ENCODE results near the gene MTO1. TPM values are rescaled to one million over a fixed set of nuclear protein-coding genes. Genes with fewer than 3 reads are reported as not detected.
"Not testable (repeated sequence)": the region's sequence is repeated elsewhere in the genome, so short reads cannot be mapped to it uniquely, and the experiment has no call there.

MTO1 gene
- total and polyA plus RNA-seq, 7 donors = 15.9 to 25.9 (median 20.2) TPM

DNA sequence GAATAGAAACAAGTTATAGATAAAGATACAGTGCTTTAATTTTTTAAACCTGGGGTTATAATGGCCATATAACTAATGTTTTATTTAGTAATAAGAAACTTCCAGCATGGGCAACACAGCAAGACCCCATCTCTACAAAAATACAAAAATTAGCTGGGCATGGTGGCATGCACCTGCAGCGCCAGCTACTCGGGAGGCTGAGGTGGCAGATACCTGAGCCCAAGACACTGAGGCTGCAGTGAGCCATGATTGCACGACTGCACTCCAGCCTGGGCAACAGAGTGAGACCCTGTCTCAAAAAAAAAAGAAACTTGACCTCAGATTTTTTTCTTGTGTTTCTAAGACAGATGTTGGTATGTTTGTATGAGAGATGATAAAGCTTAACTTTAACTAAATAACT lies 36.4 kb downstream of the MTO1 start:
- Histone ChIP-seq H3K27ac (no peak overlapping the region), H3K4me3 (no peak overlapping the region), H3K9me3 (no peaks in the 10 kb centered on the region), H3K27me3 (ENCODE audit: insufficient read depth in 3 of 3, low read length in 2 of 3) (no peaks in the 10 kb centered on the region), H3K36me3 (ENCODE audit: insufficient read depth in 1 of 2, low read depth in 1 of 2) (peaks cover 8 to 93% of the 10 kb centered on the region in 2 donors), H3K4me1 (no peaks in the 10 kb centered on the region)
- 95 to 100% (median 95%) methylated on average over 3 of the region's 3 CpGs for WGBS, 3 donors
- DNase-seq (no peak), ATAC-seq (no peak)
- TF ChIP-seq, protein P1, sequence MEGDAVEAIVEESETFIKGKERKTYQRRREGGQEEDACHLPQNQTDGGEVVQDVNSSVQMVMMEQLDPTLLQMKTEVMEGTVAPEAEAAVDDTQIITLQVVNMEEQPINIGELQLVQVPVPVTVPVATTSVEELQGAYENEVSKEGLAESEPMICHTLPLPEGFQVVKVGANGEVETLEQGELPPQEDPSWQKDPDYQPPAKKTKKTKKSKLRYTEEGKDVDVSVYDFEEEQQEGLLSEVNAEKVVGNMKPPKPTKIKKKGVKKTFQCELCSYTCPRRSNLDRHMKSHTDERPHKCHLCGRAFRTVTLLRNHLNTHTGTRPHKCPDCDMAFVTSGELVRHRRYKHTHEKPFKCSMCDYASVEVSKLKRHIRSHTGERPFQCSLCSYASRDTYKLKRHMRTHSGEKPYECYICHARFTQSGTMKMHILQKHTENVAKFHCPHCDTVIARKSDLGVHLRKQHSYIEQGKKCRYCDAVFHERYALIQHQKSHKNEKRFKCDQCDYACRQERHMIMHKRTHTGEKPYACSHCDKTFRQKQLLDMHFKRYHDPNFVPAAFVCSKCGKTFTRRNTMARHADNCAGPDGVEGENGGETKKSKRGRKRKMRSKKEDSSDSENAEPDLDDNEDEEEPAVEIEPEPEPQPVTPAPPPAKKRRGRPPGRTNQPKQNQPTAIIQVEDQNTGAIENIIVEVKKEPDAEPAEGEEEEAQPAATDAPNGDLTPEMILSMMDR (IDR thresholded peaks at IDR 0.05) = no peak
- intact Hi-C loops (cut with DNase I) = no loop called here

GRCh38 chr6:73503027-73503772 lies 41.7 kb downstream of the MTO1 start:
- peaks cover 8 to 61% of the 10 kb centered on the region in 2 donors for H3K36me3 ChIP-seq (ENCODE audit: insufficient read depth in 1 of 2, low read depth in 1 of 2)
- TF ChIP-seq, protein P1 (IDR thresholded peaks at IDR 0.05) = no peak
- H3K4me3 ChIP-seq = no peak overlapping the region
- no peaks in the 10 kb centered on the region for H3K4me1 ChIP-seq
- intact Hi-C loops (cut with DNase I) = no loop called here
- no peaks in the 10 kb centered on the region for H3K27me3 ChIP-seq (ENCODE audit: insufficient read depth in 3 of 3, low read length in 2 of 3)
- DNase-seq = no peak
- 56 to 58% (median 56%) methylated on average over 2 of the region's 2 CpGs for WGBS, 3 donors
- ATAC-seq = no peak
- H3K9me3 ChIP-seq = no peaks in the 10 kb centered on the region
- H3K27ac ChIP-seq = no peak overlapping the region

DNA sequence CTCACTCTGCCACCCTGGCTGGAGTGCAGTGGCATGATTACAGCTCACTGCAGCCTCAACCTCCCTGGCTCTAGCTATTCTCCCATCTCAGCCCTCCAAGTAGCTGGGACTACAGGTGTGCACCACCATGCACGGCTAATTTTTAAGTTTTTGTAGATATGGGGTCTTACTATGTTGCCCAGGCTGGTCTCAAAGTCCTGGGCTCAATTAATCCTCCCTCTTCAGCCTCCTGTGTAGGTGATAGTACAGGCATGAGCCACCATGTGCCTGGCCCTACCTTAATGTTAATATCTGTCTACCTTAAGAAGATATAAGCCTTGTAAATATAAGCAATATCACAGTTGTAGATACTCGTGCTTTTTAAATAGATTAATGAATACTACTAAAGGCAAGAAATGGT lies 42.6 kb downstream of the MTO1 start:
- ATAC-seq (no peak), DNase-seq (no peak)
- Histone ChIP-seq H3K4me3 (no peak overlapping the region), H3K9me3 (no peaks in the 10 kb centered on the region), H3K27ac (no peak overlapping the region), H3K36me3 (ENCODE audit: insufficient read depth in 1 of 2, low read depth in 1 of 2) (peaks cover 8 to 52% of the 10 kb centered on the region in 2 donors), H3K27me3 (ENCODE audit: insufficient read depth in 3 of 3, low read length in 2 of 3) (no peaks in the 10 kb centered on the region), H3K4me1 (no peaks in the 10 kb centered on the region)
- intact Hi-C loops (cut with DNase I) = no loop called here
- TF ChIP-seq, protein P1 (IDR thresholded peaks at IDR 0.05) = no peak
- 82 to 94% (median 85%) methylated on average over 2 of the region's 2 CpGs for WGBS, 3 donors

- intact Hi-C loops (cut with DNase I) = no loop called here
- Histone ChIP-seq H3K4me3 (no peak overlapping the region), H3K36me3 (ENCODE audit: insufficient read depth in 1 of 2, low read depth in 1 of 2) (peaks cover 6 to 42% of the 10 kb centered on the region in 2 donors), H3K4me1 (no peaks in the 10 kb centered on the region), H3K9me3 (no peaks in the 10 kb centered on the region), H3K27ac (no peak overlapping the region), H3K27me3 (ENCODE audit: insufficient read depth in 3 of 3, low read length in 2 of 3) (no peaks in the 10 kb centered on the region)
- TF ChIP-seq, protein P1 (IDR thresholded peaks at IDR 0.05) = no peak
- no peak for DNase-seq
- no peak for ATAC-seq
These were observed 43.6 kb downstream of the MTO1 start for GRCh38 chr6:73505142-73505541.

DNA sequence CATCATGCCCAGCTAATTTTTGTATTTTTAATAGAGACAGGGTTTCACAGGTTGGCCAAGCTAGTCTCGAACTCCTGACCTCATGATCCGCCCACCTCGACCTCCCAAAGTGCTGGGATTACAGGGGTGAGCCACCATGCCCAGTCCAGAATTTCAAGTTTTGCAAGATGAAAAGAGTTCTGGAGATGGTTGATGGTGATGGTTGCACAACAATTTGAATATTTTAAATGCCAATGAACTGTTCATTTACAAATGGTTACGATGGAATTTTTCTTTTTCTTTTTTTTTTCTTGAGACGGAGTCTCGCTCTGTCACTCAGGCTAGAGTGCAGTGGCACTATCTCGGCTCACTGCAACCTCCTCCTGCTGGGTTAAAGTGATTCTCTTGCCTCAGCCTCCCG lies 44.2 kb downstream of the MTO1 start:
- H3K4me3 ChIP-seq; H3K27me3 ChIP-seq (ENCODE audit: insufficient read depth in 3 of 3, low read length in 2 of 3); intact Hi-C loops (cut with DNase I); H3K4me1 ChIP-seq; H3K27ac ChIP-seq; ATAC-seq; DNase-seq; H3K9me3 ChIP-seq: not testable (repeated sequence)
- peaks cover 6 to 36% of the 10 kb centered on the region in 2 donors for H3K36me3 ChIP-seq (ENCODE audit: insufficient read depth in 1 of 2, low read depth in 1 of 2)
- 92 to 96% (median 94%) methylated on average over 8 of the region's 8 CpGs for WGBS, 3 donors
